ENCODE measurements around the gene SLC6A18.

DNA sequence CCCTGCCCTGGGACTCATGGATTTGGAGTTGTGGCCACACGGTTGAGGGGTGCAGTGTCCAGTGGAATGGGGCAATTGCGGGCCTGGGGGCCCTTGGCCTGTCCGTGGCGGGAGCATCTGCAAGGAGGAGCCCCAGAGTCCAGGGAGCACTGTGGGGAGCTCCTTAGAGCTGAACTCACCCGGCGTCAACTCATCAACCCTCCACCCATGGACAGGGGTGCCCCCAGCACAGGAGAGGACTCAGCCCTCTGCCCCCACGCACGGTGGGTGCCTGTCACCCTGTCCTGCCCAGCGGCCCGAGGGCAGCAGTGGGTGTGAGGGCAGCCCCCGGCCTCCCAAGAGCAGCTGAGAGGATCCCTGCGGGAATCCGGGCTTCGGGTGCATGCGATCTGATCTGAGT is 550 bp upstream of the SLC6A18 start:
- TF ChIP-seq CTCF (conservative IDR thresholded peaks at IDR 0.05; ENCODE audit: low read depth, low read length) (no peak), RFX5 (IDR thresholded peaks at IDR 0.05; ENCODE audit: low read depth, low read length) (no peak), SMC3 (IDR thresholded peaks at IDR 0.05; ENCODE audit: low read depth, low read length) (no peak), USF2 (IDR thresholded peaks at IDR 0.05; ENCODE audit: low read depth, low read length) (no peak), POLR2A (IDR thresholded peaks at IDR 0.05; ENCODE audit: low read depth, low read length) (no peak)
